ENCODE data around the gene ACSS1.

The ACSS1 gene

DNA sequence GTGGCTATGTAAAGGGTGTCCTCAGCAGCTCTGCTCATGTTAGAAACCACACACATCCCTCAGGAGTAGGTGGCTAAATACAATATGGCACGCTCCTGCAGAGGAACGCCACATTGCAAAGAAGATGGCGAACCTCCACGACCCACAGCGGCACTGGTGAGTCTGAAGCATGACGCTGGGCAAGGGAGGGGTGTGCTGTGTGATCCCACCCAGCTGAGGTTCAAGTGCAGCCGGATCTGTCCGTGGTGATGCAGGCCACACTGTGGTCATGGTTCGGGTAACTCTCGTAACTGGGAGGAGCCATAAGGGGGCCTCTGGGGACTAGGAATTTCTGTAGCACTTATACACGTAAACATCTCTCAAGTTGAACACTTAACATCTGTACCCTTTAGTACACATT lies 42.0 kb downstream of the ACSS1 start:
- H3K27ac ChIP-seq: no peak overlapping the region

DNA sequence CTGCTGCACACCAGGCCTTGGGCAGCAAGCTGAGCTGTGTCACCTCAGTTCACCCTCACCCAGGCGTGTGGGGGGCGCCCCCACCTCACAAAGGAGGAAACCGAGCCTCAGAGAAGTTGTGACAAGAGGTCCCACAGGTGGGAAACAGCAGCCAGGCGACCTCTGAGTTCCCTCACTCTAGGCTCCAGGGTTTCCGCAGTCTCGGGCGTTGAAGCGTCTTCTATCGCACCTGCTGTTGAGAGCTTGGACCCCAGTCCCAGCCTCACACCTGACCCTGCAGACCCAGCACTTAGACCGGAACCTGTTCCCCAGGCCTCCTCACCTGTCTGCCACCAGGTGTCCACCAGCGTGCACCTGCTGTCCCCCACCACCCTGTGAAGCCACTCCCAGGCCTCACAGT lies 43.1 kb downstream of the ACSS1 start:
- DNase-seq: no peak
- Histone ChIP-seq H3K4me3 (ENCODE audit: low read depth, low read length) (no peak overlapping the region), H3K27ac (no peak overlapping the region), H3K36me3 (no peaks in the 10 kb centered on the region), H3K9me3 (ENCODE audit: severe bottlenecking) (no peaks in the 10 kb centered on the region), H3K27me3 (ENCODE audit: insufficient read depth, low read depth, severe bottlenecking) (no peaks in the 10 kb centered on the region)
- TF ChIP-seq, protein P1, sequence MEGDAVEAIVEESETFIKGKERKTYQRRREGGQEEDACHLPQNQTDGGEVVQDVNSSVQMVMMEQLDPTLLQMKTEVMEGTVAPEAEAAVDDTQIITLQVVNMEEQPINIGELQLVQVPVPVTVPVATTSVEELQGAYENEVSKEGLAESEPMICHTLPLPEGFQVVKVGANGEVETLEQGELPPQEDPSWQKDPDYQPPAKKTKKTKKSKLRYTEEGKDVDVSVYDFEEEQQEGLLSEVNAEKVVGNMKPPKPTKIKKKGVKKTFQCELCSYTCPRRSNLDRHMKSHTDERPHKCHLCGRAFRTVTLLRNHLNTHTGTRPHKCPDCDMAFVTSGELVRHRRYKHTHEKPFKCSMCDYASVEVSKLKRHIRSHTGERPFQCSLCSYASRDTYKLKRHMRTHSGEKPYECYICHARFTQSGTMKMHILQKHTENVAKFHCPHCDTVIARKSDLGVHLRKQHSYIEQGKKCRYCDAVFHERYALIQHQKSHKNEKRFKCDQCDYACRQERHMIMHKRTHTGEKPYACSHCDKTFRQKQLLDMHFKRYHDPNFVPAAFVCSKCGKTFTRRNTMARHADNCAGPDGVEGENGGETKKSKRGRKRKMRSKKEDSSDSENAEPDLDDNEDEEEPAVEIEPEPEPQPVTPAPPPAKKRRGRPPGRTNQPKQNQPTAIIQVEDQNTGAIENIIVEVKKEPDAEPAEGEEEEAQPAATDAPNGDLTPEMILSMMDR (IDR thresholded peaks at IDR 0.05; ENCODE audit: low read depth, low read length): no peak

More for the DNA sequence above, 42.0 kb downstream of the ACSS1 start:
- Histone ChIP-seq H3K36me3 (no peaks in the 10 kb centered on the region), H3K4me3 (ENCODE audit: low read depth, low read length) (no peak overlapping the region), H3K9me3 (ENCODE audit: severe bottlenecking) (no peaks in the 10 kb centered on the region), H3K27me3 (ENCODE audit: insufficient read depth, low read depth, severe bottlenecking) (no peaks in the 10 kb centered on the region)
- TF ChIP-seq, protein P1 (IDR thresholded peaks at IDR 0.05; ENCODE audit: low read depth, low read length): no peak
- no peak for DNase-seq

DNA sequence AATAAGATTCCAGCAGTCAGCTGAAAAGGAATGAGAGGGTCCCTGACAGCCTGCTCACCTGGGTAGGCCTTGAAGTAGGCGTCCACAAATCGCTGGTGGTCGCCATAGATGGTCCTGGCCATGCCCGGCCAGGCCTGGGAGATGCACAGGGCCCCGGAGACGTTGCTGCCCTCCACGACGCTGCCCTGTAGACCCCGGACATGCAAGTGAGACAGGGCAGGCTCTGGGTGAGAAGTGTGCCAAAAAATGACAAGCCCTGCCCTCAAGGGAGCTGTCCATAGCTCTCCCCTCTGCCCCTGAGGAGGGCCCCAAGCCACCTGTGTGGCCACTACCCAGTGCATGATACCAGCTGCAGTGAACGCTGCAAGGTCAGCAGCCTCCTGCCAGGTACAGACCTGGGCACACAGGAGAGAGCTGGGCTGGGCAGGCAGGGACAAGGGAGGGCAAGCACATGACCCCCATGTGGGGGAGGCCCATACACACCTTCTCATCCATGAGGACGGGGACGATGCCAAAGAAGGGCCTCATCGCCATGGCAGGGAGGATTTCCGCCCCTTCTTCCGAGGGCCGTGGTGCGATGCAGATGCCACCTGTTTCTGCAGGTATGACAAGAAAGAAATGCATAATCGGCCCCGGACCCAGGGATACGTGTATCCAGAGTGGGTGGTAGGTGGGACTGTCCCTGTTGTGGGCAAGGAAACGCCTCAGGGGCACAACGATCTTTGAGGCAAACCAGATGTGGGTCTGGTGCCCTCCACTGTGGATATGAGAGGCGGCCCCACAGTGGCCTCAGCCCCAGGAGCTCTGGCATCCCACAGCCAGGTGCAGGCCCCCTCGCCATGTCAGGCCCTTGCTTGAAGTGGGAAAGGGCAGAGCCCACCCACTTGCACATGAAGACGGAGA lies 44.2 kb downstream of the ACSS1 start:
- Histone ChIP-seq H3K4me3 (ENCODE audit: low read depth, low read length) (no peak overlapping the region), H3K9me3 (ENCODE audit: severe bottlenecking) (no peaks in the 10 kb centered on the region), H3K36me3 (no peaks in the 10 kb centered on the region), H3K27me3 (ENCODE audit: insufficient read depth, low read depth, severe bottlenecking) (no peaks in the 10 kb centered on the region), H3K27ac (no peak overlapping the region)
- TF ChIP-seq, protein P1 (IDR thresholded peaks at IDR 0.05; ENCODE audit: low read depth, low read length): no peak
- DNase-seq: no peak

DNA sequence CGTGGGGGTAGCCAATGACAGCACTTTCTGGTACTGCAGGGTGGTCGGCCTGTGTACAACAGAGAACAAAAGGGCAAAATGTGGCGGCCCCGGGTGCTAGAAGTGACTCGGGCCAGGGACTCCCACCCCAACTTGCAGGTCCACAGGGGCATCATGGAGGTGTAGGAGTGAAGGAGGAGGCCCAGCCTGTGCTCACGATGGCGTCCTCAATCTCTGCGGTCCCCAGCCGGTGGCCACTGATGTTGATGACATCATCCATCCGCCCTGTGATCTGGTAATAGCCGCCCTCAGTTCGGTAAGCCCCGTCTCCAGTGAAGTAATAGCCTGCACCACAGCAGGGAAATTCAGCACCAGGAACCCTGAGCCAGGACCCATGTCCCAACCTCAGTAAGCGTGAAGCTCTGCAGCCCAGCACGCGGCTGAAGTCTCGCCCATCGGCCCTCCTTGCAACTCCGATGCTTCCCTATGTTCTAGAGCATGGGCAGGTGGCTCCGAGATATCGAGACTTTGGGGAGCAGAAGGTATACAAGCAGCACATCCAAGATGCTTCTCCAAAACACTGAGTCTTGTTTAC lies 45.2 kb downstream of the ACSS1 start:
- no peaks in the 10 kb centered on the region for H3K27me3 ChIP-seq (ENCODE audit: insufficient read depth, low read depth, severe bottlenecking)
- no peak overlapping the region for H3K27ac ChIP-seq
- H3K36me3 ChIP-seq: no peaks in the 10 kb centered on the region
- no peak overlapping the region for H3K4me3 ChIP-seq (ENCODE audit: low read depth, low read length)
- no peaks in the 10 kb centered on the region for H3K9me3 ChIP-seq (ENCODE audit: severe bottlenecking)
- TF ChIP-seq, protein P1 (IDR thresholded peaks at IDR 0.05; ENCODE audit: low read depth, low read length): no peak
- DNase-seq: no peak

DNA sequence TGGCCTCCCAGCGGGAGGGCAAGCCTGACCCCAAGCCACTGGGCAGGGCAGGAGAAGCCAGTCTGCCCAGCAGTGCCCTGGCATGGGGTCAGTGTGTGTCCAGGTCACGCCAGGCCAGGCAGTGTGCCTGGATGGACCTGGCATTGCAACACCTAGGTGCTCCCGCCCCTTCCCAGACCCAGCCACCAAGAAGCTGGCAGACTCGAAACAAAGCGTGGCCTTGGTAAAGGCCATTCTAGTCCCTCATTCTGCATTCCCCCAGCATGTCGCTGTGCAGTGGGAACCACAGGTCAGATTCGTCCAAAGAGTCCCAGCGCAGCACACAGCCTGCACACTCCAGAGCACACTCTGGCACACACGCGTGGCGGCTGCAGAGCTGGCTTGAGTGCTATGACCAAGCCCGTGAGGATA lies 46.1 kb downstream of the ACSS1 start:
- TF ChIP-seq, protein P1 (IDR thresholded peaks at IDR 0.05; ENCODE audit: low read depth, low read length): no peak
- Histone ChIP-seq H3K36me3 (no peaks in the 10 kb centered on the region), H3K4me3 (ENCODE audit: low read depth, low read length) (no peak overlapping the region), H3K27ac (no peak overlapping the region), H3K27me3 (ENCODE audit: insufficient read depth, low read depth, severe bottlenecking) (no peaks in the 10 kb centered on the region), H3K9me3 (ENCODE audit: severe bottlenecking) (no peaks in the 10 kb centered on the region)
- no peak for DNase-seq

Measured in WERI-Rb-1 (cell line).